NB4 (cell line): Measurements from ENCODE around the gene MBOAT2.

Source experiments
- CTCF ChIP-seq: IDR thresholded peaks from one replicate; pipeline ENCODE4 v1.5.1; 2012; ENCODE audit warnings: low read depth, low read length
- MAX ChIP-seq: IDR thresholded peaks from 2 replicates; pipeline ENCODE4 v1.6.1; 2011; ENCODE audit warnings: low read depth, low read length
- MYC ChIP-seq: IDR thresholded peaks from 2 replicates; pipeline ENCODE4 v1.6.1; 2011; ENCODE audit warnings: low read depth, low read length
- POLR2A ChIP-seq: IDR thresholded peaks from 2 replicates; pipeline ENCODE4 v1.6.1; 2011; ENCODE audit warnings: mild to moderate bottlenecking; ENCODE audit not compliant: insufficient read length; ENCODE audit errors: extremely low read depth

GRCh38 chr2:8862230-8862629 lies 141.3 kb downstream of the MBOAT2 start:
- no peak for TF ChIP-seq CTCF
- no peak for TF ChIP-seq POLR2A
- TF ChIP-seq MAX: no peak
- TF ChIP-seq MYC: no peak
